OCI-LY1 (cell line): ENCODE measurements around the gene JPT2.

Experiments used
- EZH2 ChIP-seq: fragments of 200-600 bp; sonication (generic), shearing (Covaris generic); IDR thresholded peaks from 2 replicates; pipeline ENCODE4 v1.8.0; 2017; ENCODE audit warnings: borderline replicate concordance, mixed run types, mild to moderate bottlenecking, antibody characterized with exemption, low read length, moderate library complexity, mixed read lengths
- TF ChIP-seq, protein P1 (sequence below): fragments of 200-600 bp; sonication (generic), shearing (Covaris generic); IDR thresholded peaks from 2 replicates; pipeline ENCODE4 v1.5.1; 2017; ENCODE audit warnings: mild to moderate bottlenecking, antibody characterized with exemption, low read length, moderate library complexity, mixed read lengths

GRCh38 chr16:1654505-1655268, 23.4 kb upstream of the JPT2 start:
- TF ChIP-seq, protein P1, sequence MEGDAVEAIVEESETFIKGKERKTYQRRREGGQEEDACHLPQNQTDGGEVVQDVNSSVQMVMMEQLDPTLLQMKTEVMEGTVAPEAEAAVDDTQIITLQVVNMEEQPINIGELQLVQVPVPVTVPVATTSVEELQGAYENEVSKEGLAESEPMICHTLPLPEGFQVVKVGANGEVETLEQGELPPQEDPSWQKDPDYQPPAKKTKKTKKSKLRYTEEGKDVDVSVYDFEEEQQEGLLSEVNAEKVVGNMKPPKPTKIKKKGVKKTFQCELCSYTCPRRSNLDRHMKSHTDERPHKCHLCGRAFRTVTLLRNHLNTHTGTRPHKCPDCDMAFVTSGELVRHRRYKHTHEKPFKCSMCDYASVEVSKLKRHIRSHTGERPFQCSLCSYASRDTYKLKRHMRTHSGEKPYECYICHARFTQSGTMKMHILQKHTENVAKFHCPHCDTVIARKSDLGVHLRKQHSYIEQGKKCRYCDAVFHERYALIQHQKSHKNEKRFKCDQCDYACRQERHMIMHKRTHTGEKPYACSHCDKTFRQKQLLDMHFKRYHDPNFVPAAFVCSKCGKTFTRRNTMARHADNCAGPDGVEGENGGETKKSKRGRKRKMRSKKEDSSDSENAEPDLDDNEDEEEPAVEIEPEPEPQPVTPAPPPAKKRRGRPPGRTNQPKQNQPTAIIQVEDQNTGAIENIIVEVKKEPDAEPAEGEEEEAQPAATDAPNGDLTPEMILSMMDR, result no peak
- no peak for TF ChIP-seq EZH2
